Measurements from ENCODE around the gene LAMP5. TPM values are rescaled to one million over a fixed set of nuclear protein-coding genes. Genes with fewer than 3 reads are reported as not detected.

LAMP5 gene
- total and polyA plus RNA-seq, 9 of the 15 experiments (the other 6 are each of a cell fraction or from before 2014, with no cell fraction given), result not detected

GRCh38 chr20:9506280-9506821 lies 8.0 kb upstream of the LAMP5 start:
- TF ChIP-seq FOXP1 (CRISPR knock-in tag; IDR thresholded peaks at IDR 0.05) (no peak), ESRRA (IDR thresholded peaks at IDR 0.05; ENCODE audit: borderline replicate concordance, low read depth) (no peak), ZNF518B (CRISPR knock-in tag; IDR thresholded peaks at IDR 0.05) (no peak)
- FAIRE-seq (no peak), ATAC-seq (no peak), DNase-seq (ENCODE audit: extremely low read depth in 1 of 4, low spot score in 3 of 4) (no peak)
- Histone ChIP-seq H3K4me1 (replicated peaks in 1 of 2; ENCODE audit: control insufficient read depth in 2 of 2, insufficient read depth in 2 of 2, low read length in 2 of 2) (no peaks in the 10 kb centered on the region), H3K27ac (ENCODE audit: extremely low read depth, low read depth, low read length) (no peak overlapping the region), H4K20me1 (replicated peaks; ENCODE audit: control insufficient read depth, insufficient read depth, low read length) (no peaks in the 10 kb centered on the region), H3K9me1 (ENCODE audit: control insufficient read depth, insufficient read depth, low read length) (no peaks in the 10 kb centered on the region), H3K9me3 (replicated peaks; ENCODE audit: control insufficient read depth, insufficient read depth, low read depth, low read length) (no peaks in the 10 kb centered on the region), H3K79me2 (ENCODE audit: control insufficient read depth, insufficient read depth, low read length) (no peaks in the 10 kb centered on the region), H3K27me3 (ENCODE audit: control insufficient read depth in 2 of 2, insufficient read depth in 2 of 2, low read length in 2 of 2) (peaks cover 0 to 18% of the 10 kb centered on the region in 2 experiments; a peak in 2 of 5 replicates), H3K4me3 (no peak overlapping the region), H3K9ac (ENCODE audit: insufficient read depth in 1 of 2, low read depth in 2 of 2, low read length in 2 of 2) (no peak overlapping the region), H2AFZ (ENCODE audit: low read depth, low read length) (no peak overlapping the region), H3K4me2 (ENCODE audit: insufficient read depth, low read length) (no peak overlapping the region), H3K36me3 (ENCODE audit: control insufficient read depth, insufficient read depth, low read length) (no peaks in the 10 kb centered on the region)
- intact Hi-C loops (cut with micrococcal nuclease), result no loop called here
- 0% methylated on average over 14 of the region's 34 CpGs for WGBS (ENCODE audit: insufficient coverage, low coverage, missing lambda C conversion rate)
- CTCF ChIA-PET (ENCODE audit: low intra/inter-chr PET ratio), result no interaction called here
- POLR2A ChIA-PET, result interaction anchor here (0.8 kb wide), 1 partner anchor 11 kb away, joined by 3 read pairs; no protein-coding TSS in a partner anchor
- in situ Hi-C loops (cut with MboI), result no loop called here
- BruUV-seq (replicated peaks), result no TSS peak

Data from K562 (cell line).